GM12891 (cell line): ENCODE data around the gene OMA1.

Source experiments
- POLR2A ChIP-seq: IDR thresholded peaks from 2 replicates; pipeline ENCODE4 v1.6.1; 2011; ENCODE audit warnings: low read depth, low read length, control low read depth
- POLR2AphosphoS5 ChIP-seq: IDR thresholded peaks from 2 replicates; pipeline ENCODE4 v1.6.1; 2011; ENCODE audit warnings: low read depth, low read length, control low read depth
- SPI1 ChIP-seq: IDR thresholded peaks from 2 replicates; pipeline ENCODE4 v1.6.1; 2011; ENCODE audit warnings: low read depth, low read length, control low read depth
- TAF1 ChIP-seq: IDR thresholded peaks from 2 replicates; pipeline ENCODE4 v1.6.1; 2011; ENCODE audit warnings: low read depth, low read length, control low read depth

GRCh38 chr1:58575551-58576324 lies 29.2 kb upstream of the OMA1 start:
- TF ChIP-seq POLR2AphosphoS5, result no peak
- no peak for TF ChIP-seq SPI1
- TF ChIP-seq POLR2A, result no peak
- TF ChIP-seq TAF1, result no peak
